IPS-15b (cell line): ENCODE measurements around the gene ANTXR2.
"Not testable (repeated sequence)": the region's sequence is repeated elsewhere in the genome, so short reads cannot be mapped to it uniquely, and the experiment has no call there.

Experiments used
- H3K27me3 ChIP-seq: one replicate; pipeline ENCODE4 v1.6.1; 2013; ENCODE audit warnings: low read length; ENCODE audit not compliant: control insufficient read depth, insufficient read depth
- H3K36me3 ChIP-seq: one replicate; pipeline ENCODE4 v1.6.1; 2013; ENCODE audit warnings: low read length; ENCODE audit not compliant: control insufficient read depth, insufficient read depth
- H3K4me1 ChIP-seq: one replicate; pipeline ENCODE4 v1.6.1; 2013; ENCODE audit warnings: mild to moderate bottlenecking, low read length; ENCODE audit not compliant: control insufficient read depth, insufficient read depth
- H3K4me3 ChIP-seq: one replicate; pipeline ENCODE4 v1.5.1; 2013; ENCODE audit warnings: low read depth, low read length
- H3K9ac ChIP-seq: one replicate; pipeline ENCODE4 v1.6.1; 2013; ENCODE audit warnings: low read depth, mild to moderate bottlenecking, low read length
- H3K9me3 ChIP-seq: one replicate; pipeline ENCODE4 v1.6.1; 2013; ENCODE audit warnings: mild to moderate bottlenecking, low read length; ENCODE audit not compliant: control insufficient read depth, insufficient read depth

ANTXR2 gene

GRCh38 chr4:79889026-79889425 lies 184.0 kb downstream of the ANTXR2 start:
- not testable (repeated sequence) for H3K4me1 ChIP-seq, H3K27me3 ChIP-seq, H3K4me3 ChIP-seq, H3K36me3 ChIP-seq, H3K9ac ChIP-seq, H3K9me3 ChIP-seq

GRCh38 chr4:79886557-79886956 lies 186.5 kb downstream of the ANTXR2 start:
- Histone ChIP-seq H3K9ac (no peak overlapping the region), H3K4me3 (no peak overlapping the region), H3K4me1 (no peaks in the 10 kb centered on the region)

GRCh38 chr4:79886021-79886420 lies 187.0 kb downstream of the ANTXR2 start:
- no peaks in the 10 kb centered on the region for H3K9me3 ChIP-seq
- H3K4me1 ChIP-seq, result no peaks in the 10 kb centered on the region
- no peak overlapping the region for H3K9ac ChIP-seq
- no peaks in the 10 kb centered on the region for H3K36me3 ChIP-seq
- H3K27me3 ChIP-seq, result no peaks in the 10 kb centered on the region
- H3K4me3 ChIP-seq, result no peak overlapping the region

More at GRCh38 chr4:79886557-79886956, 186.5 kb downstream of the ANTXR2 start:
- no peaks in the 10 kb centered on the region for H3K27me3 ChIP-seq
- no peaks in the 10 kb centered on the region for H3K36me3 ChIP-seq
- no peaks in the 10 kb centered on the region for H3K9me3 ChIP-seq

- no peaks in the 10 kb centered on the region for H3K9me3 ChIP-seq
- H3K9ac ChIP-seq, result no peak overlapping the region
- H3K4me3 ChIP-seq, result no peak overlapping the region
- H3K4me1 ChIP-seq, result no peaks in the 10 kb centered on the region
- no peaks in the 10 kb centered on the region for H3K36me3 ChIP-seq
- no peaks in the 10 kb centered on the region for H3K27me3 ChIP-seq
Measured at GRCh38 chr4:79883290-79883689, 189.7 kb downstream of the ANTXR2 start.

GRCh38 chr4:79882806-79883205 lies 190.2 kb downstream of the ANTXR2 start:
- no peaks in the 10 kb centered on the region for H3K27me3 ChIP-seq
- H3K4me3 ChIP-seq, result no peak overlapping the region
- no peak overlapping the region for H3K9ac ChIP-seq
- H3K36me3 ChIP-seq, result no peaks in the 10 kb centered on the region
- no peaks in the 10 kb centered on the region for H3K4me1 ChIP-seq
- no peaks in the 10 kb centered on the region for H3K9me3 ChIP-seq

- H3K9ac ChIP-seq, result no peak overlapping the region
- no peaks in the 10 kb centered on the region for H3K9me3 ChIP-seq
- H3K27me3 ChIP-seq, result no peaks in the 10 kb centered on the region
- no peaks in the 10 kb centered on the region for H3K4me1 ChIP-seq
- no peaks in the 10 kb centered on the region for H3K36me3 ChIP-seq
- no peak overlapping the region for H3K4me3 ChIP-seq
Measured at GRCh38 chr4:79881407-79881806, 191.6 kb downstream of the ANTXR2 start.

GRCh38 chr4:79877511-79877910 lies 195.5 kb downstream of the ANTXR2 start:
- H3K4me3 ChIP-seq, result no peak overlapping the region
- no peaks in the 10 kb centered on the region for H3K27me3 ChIP-seq
- H3K9ac ChIP-seq, result no peak overlapping the region
- H3K9me3 ChIP-seq, result no peaks in the 10 kb centered on the region
- no peaks in the 10 kb centered on the region for H3K36me3 ChIP-seq
- no peaks in the 10 kb centered on the region for H3K4me1 ChIP-seq

GRCh38 chr4:79875344-79875899 lies 197.6 kb downstream of the ANTXR2 start:
- Histone ChIP-seq H3K27me3 (no peaks in the 10 kb centered on the region), H3K4me3 (no peak overlapping the region), H3K36me3 (no peaks in the 10 kb centered on the region), H3K4me1 (no peaks in the 10 kb centered on the region), H3K9me3 (no peaks in the 10 kb centered on the region), H3K9ac (no peak overlapping the region)

GRCh38 chr4:79874197-79874596 lies 198.8 kb downstream of the ANTXR2 start:
- Histone ChIP-seq H3K4me1 (peaks cover 4% of the 10 kb centered on the region), H3K4me3 (no peak overlapping the region), H3K36me3 (no peaks in the 10 kb centered on the region), H3K9me3 (no peaks in the 10 kb centered on the region), H3K27me3 (no peaks in the 10 kb centered on the region), H3K9ac (no peak overlapping the region)

GRCh38 chr4:79872738-79873137 lies 200.3 kb downstream of the ANTXR2 start:
- H3K9ac ChIP-seq, result no peak overlapping the region
- H3K4me3 ChIP-seq, result no peak overlapping the region
- peaks cover 4% of the 10 kb centered on the region for H3K4me1 ChIP-seq
- no peaks in the 10 kb centered on the region for H3K27me3 ChIP-seq
- H3K36me3 ChIP-seq, result no peaks in the 10 kb centered on the region
- no peaks in the 10 kb centered on the region for H3K9me3 ChIP-seq

GRCh38 chr4:79871961-79872360 lies 201.1 kb downstream of the ANTXR2 start:
- H3K9me3 ChIP-seq, result no peaks in the 10 kb centered on the region
- H3K4me1 ChIP-seq, result peaks cover 4% of the 10 kb centered on the region
- H3K9ac ChIP-seq, result no peak overlapping the region
- no peaks in the 10 kb centered on the region for H3K36me3 ChIP-seq
- H3K27me3 ChIP-seq, result no peaks in the 10 kb centered on the region
- H3K4me3 ChIP-seq, result no peak overlapping the region

GRCh38 chr4:79869597-79870237 lies 203.3 kb downstream of the ANTXR2 start:
- no peaks in the 10 kb centered on the region for H3K9me3 ChIP-seq
- peaks cover 4% of the 10 kb centered on the region for H3K4me1 ChIP-seq
- H3K36me3 ChIP-seq, result no peaks in the 10 kb centered on the region
- no peak overlapping the region for H3K9ac ChIP-seq
- no peak overlapping the region for H3K4me3 ChIP-seq
- no peaks in the 10 kb centered on the region for H3K27me3 ChIP-seq
